GM12878 (cell line): ENCODE data around the gene HPS3. TPM values are rescaled to one million over a fixed set of nuclear protein-coding genes. Genes with fewer than 3 reads are reported as not detected.

Experiments used
- ATAC-seq: fragments of 200-7000 bp; cut with Tn5 transposase; 3 replicates; pipeline ENCODE4 v1.9.1; 2020; ENCODE audit warnings: mild to moderate bottlenecking, moderate library complexity
- BruUV-seq: library from RNA; stranded (reverse); fragments of 400-500 nt; replicated peaks from 2 replicates; lab custom pipeline; 2021; lab: Mats Ljungman, UMichigan
- CTCF ChIA-PET: fragments of 300-600 bp; sonication (Branson Sonifier 250); formaldehyde crosslinking; extraction: SDS; loops from one replicate; lab custom pipeline; 2021; ENCODE audit warnings: inconsistent platforms; lab: Yijun Ruan, JAX
- POLR2A ChIA-PET: fragments of 350-600 bp; formaldehyde crosslinking; extraction: SDS; loops from one replicate; lab custom pipeline; 2021; ENCODE audit warnings: inconsistent platforms; lab: Charles Lee
- RAD21 ChIA-PET: fragments of 300-600 bp; sonication (Branson Sonifier 250); formaldehyde crosslinking; loops from one replicate; lab custom pipeline; 2023; ENCODE audit warnings: antibody characterized with exemption; ENCODE audit not compliant: unreplicated experiment; lab: Charles Lee
- SMC1A ChIA-PET: fragments of 300-600 bp; sonication (Branson Sonifier 250); formaldehyde crosslinking; loops from one replicate; lab custom pipeline; 2023; ENCODE audit not compliant: unreplicated experiment, uncharacterized antibody; lab: Charles Lee
- DNase-seq: peaks from one replicate; pipeline ENCODE4 v3.0.0-alpha.2; 2011; ENCODE audit warnings: low read depth, low spot score
- FAIRE-seq: peaks from 3 replicates; lab custom pipeline; 2011; peaks lifted over from hg19 to GRCh38; lab: Jason Lieb, UNC
- H2AFZ ChIP-seq: 2 replicates; pipeline ENCODE4 v1.6.0; 2011; ENCODE audit warnings: low read depth, low read length, control low read depth; ENCODE audit not compliant: control insufficient read depth
- H3K27ac ChIP-seq: 2 replicates; pipeline ENCODE4 v1.5.1; 2011; ENCODE audit warnings: control low read depth; ENCODE audit not compliant: control insufficient read depth, insufficient read depth
- H3K27me3 ChIP-seq, 2 experiments: replicated peaks in 1 of 2; 2 replicates each; pipeline versions ENCODE4 v1.6.0 to v1.6.1; 2011; ENCODE audit warnings: low read length in 1 of 2; ENCODE audit not compliant: control insufficient read depth in 2 of 2, insufficient read depth in 2 of 2
- H3K36me3 ChIP-seq, 2 experiments: 2 replicates each; pipeline ENCODE4 v1.5.1; 2011; ENCODE audit warnings: low read length in 1 of 2; ENCODE audit not compliant: control insufficient read depth in 2 of 2, insufficient read depth in 2 of 2
- H3K4me1 ChIP-seq: 2 replicates; pipeline ENCODE4 v1.6.1; 2011; ENCODE audit warnings: mild to moderate bottlenecking, low read length, moderate library complexity, mixed read lengths; ENCODE audit not compliant: control insufficient read depth, insufficient read depth
- H3K4me2 ChIP-seq: 2 replicates; pipeline ENCODE4 v1.6.0; 2011; ENCODE audit warnings: control low read depth; ENCODE audit not compliant: control insufficient read depth, insufficient read depth
- H3K4me3 ChIP-seq: fragments of 200-600 bp; sonication (generic); 2 replicates; pipeline ENCODE4 v1.5.1; 2016
- H3K79me2 ChIP-seq: 2 replicates; pipeline ENCODE4 v1.6.0; 2011; ENCODE audit warnings: low read length; ENCODE audit not compliant: control insufficient read depth, insufficient read depth
- H3K9ac ChIP-seq: 2 replicates; pipeline ENCODE4 v1.8.0; 2011; ENCODE audit warnings: low read length, control low read depth, mixed read lengths; ENCODE audit not compliant: control insufficient read depth, insufficient read depth
- H3K9me3 ChIP-seq: replicated peaks from 3 replicates; pipeline ENCODE4 v1.5.1; 2011; ENCODE audit warnings: mild to moderate bottlenecking, low read length; ENCODE audit not compliant: control insufficient read depth, insufficient read depth
- H4K20me1 ChIP-seq: 2 replicates; pipeline ENCODE4 v1.6.0; 2011; ENCODE audit not compliant: control insufficient read depth, insufficient read depth
- BCL11A ChIP-seq: IDR thresholded peaks from 2 replicates; pipeline ENCODE4 v1.6.1; 2011; ENCODE audit warnings: low read depth, low read length
- BHLHE40 ChIP-seq, 2 experiments: fragments of 450-650 bp in 1 of 2; IDR thresholded peaks; 2 replicates each; pipeline ENCODE4 v1.6.1; 2011 to 2017; ENCODE audit warnings: low read depth in 2 of 2, borderline replicate concordance in 1 of 2, improper control_type of control experiment in 1 of 2, low read length in 1 of 2, mild to moderate bottlenecking in 1 of 2
- CREB1 ChIP-seq: IDR thresholded peaks from 2 replicates; pipeline ENCODE4 v1.6.1; 2012; ENCODE audit warnings: low read depth, mild to moderate bottlenecking, inconsistent platforms
- EP300 ChIP-seq, 2 experiments: fragments of 150-350 bp in 1 of 2; IDR thresholded peaks; 2 replicates each; pipeline ENCODE4 v1.6.1; 2011 to 2012; ENCODE audit warnings: low read depth in 2 of 2, low read length in 2 of 2, borderline replicate concordance in 1 of 2, improper control_type of control experiment in 1 of 2, inconsistent platforms in 1 of 2; ENCODE audit not compliant: control insufficient read depth in 1 of 2
- IKZF1 ChIP-seq: fragments of 450-650 bp; conservative IDR thresholded peaks from 2 replicates; pipeline ENCODE4 v1.6.1; 2017; ENCODE audit warnings: antibody characterized with exemption, mild to moderate bottlenecking
- IKZF2 ChIP-seq, 2 experiments: fragments of 450-650 bp; IDR thresholded peaks; 2 replicates each; pipeline ENCODE4 v1.6.1; 2017; ENCODE audit warnings: mild to moderate bottlenecking in 2 of 2, moderate library complexity in 2 of 2
- IRF4 ChIP-seq: IDR thresholded peaks from 2 replicates; pipeline ENCODE4 v1.6.1; 2011; ENCODE audit warnings: low read depth, low read length
- MEF2A ChIP-seq: IDR thresholded peaks from 2 replicates; pipeline ENCODE4 v1.6.1; 2011; ENCODE audit warnings: low read depth, mild to moderate bottlenecking, low read length, moderate library complexity; ENCODE audit not compliant: insufficient read depth
- MYC ChIP-seq: IDR thresholded peaks from 2 replicates; pipeline ENCODE4 v1.6.1; 2011; ENCODE audit warnings: mild to moderate bottlenecking, low read length, moderate library complexity, inconsistent platforms; ENCODE audit not compliant: insufficient read depth, insufficient replicate concordance, insufficient read length, severe bottlenecking
- NBN ChIP-seq: fragments of 450-650 bp; IDR thresholded peaks from 2 replicates; pipeline ENCODE4 v1.6.1; 2016
- NFYA ChIP-seq: IDR thresholded peaks from 2 replicates; pipeline ENCODE4 v1.6.1; 2011; ENCODE audit warnings: low read depth, mild to moderate bottlenecking, low read length, improper control_type of control experiment, borderline replicate concordance
- POLR2AphosphoS5 ChIP-seq: IDR thresholded peaks from 2 replicates; pipeline ENCODE4 v1.6.1; 2011; ENCODE audit warnings: mild to moderate bottlenecking, low read length, inconsistent platforms
- RB1 ChIP-seq: fragments of 450-650 bp; formaldehyde crosslinking; IDR thresholded peaks from 2 replicates; pipeline ENCODE4 v1.6.1; 2017; ENCODE audit warnings: mild to moderate bottlenecking, borderline replicate concordance
- RFX5 ChIP-seq: IDR thresholded peaks from 2 replicates; pipeline ENCODE4 v1.6.1; 2011; ENCODE audit warnings: low read depth, low read length, improper control_type of control experiment
- RUNX3 ChIP-seq: IDR thresholded peaks from 2 replicates; pipeline ENCODE4 v1.6.1; 2012; ENCODE audit warnings: low read length, inconsistent platforms
- SMAD1 ChIP-seq: fragments of 450-650 bp; IDR thresholded peaks from 2 replicates; pipeline ENCODE4 v1.6.1; 2018; ENCODE audit warnings: mild to moderate bottlenecking, low read depth; ENCODE audit not compliant: partially characterized antibody
- SP1 ChIP-seq: IDR thresholded peaks from one replicate; pipeline ENCODE4 v1.6.1; 2011; ENCODE audit warnings: low read depth, low read length
- SPI1 ChIP-seq: IDR thresholded peaks from 2 replicates; pipeline ENCODE4 v1.6.1; 2011; ENCODE audit warnings: low read depth, mild to moderate bottlenecking, low read length, moderate library complexity, borderline replicate concordance; ENCODE audit not compliant: insufficient read depth
- SREBF1 ChIP-seq: IDR thresholded peaks from 2 replicates; pipeline ENCODE4 v1.6.1; 2012; ENCODE audit warnings: mild to moderate bottlenecking, low read length
- STAT1 ChIP-seq: fragments of 450-650 bp; conservative IDR thresholded peaks from 2 replicates; pipeline ENCODE4 v1.6.1; 2014; ENCODE audit warnings: antibody characterized with exemption, mild to moderate bottlenecking
- YBX1 ChIP-seq: fragments of 450-650 bp; IDR thresholded peaks from 2 replicates; pipeline ENCODE4 v1.6.1; 2016; ENCODE audit warnings: antibody characterized with exemption
- YY1 ChIP-seq: IDR thresholded peaks from 2 replicates; pipeline ENCODE4 v1.6.1; 2011; ENCODE audit warnings: low read depth, mild to moderate bottlenecking, low read length
- WGBS: methylation state at CpG from one replicate; pipeline ENCODE4 v1.1.6; 2016; ENCODE audit warnings: low lambda C conversion rate; ENCODE audit not compliant: insufficient replicate concordance, insufficient coverage; ENCODE audit errors: missing lambda C conversion rate; 5-methylcytosine and 5-hydroxymethylcytosine counted together
- in situ Hi-C: fragments of 300-500 bp; cut with MboI; formaldehyde crosslinking; loops from 9 replicates; pipeline ENCODE4 v1.14.3; 2018; ENCODE audit warnings: mixed read lengths
- intact Hi-C: fragments of 100-400 bp; cut with micrococcal nuclease; formaldehyde crosslinking; loops from one replicate; pipeline ENCODE4 v1.14.2; 2022; ENCODE audit not compliant: unreplicated experiment
- polyA plus RNA-seq, 11 experiments: library from polyadenylated mRNA; depleted of rRNA in 4 of 11; unstranded in 6 of 11; stranded (reverse) in 5 of 11; fragments of >200 nt; fragmentation: Nextera tagmentation in 4 of 11; fragmentation: Illumina TruSeq in 1 of 11; extraction: Ambion mirVana in 4 of 11; extraction: Trizol in 1 of 11; gene quantifications; 1 replicate in 1 of 11; 2 replicates in 10 of 11; pipeline versions ENCODE4 v1.2.1 to v1.2.3, GENCODE V29; 2011 to 2016; ENCODE audit warnings: inconsistent platforms in 2 of 11, missing spikeins in 2 of 11, low read depth in 1 of 11
- total RNA-seq, 4 experiments: library from RNA; depleted of rRNA in 3 of 4; stranded (reverse); fragments of >200 nt in 3 of 4; fragmentation: Illumina TruSeq in 1 of 4; extraction: Trizol in 1 of 4; gene quantifications; 2 replicates each; pipeline versions ENCODE4 v1.2.1 to v1.2.3, GENCODE V29; 2013 to 2021
- TF ChIP-seq, protein P1 (sequence below): fragments of 450-650 bp; IDR thresholded peaks from 2 replicates; pipeline ENCODE4 v1.6.1; 2017; ENCODE audit warnings: mild to moderate bottlenecking, moderate library complexity

The HPS3 gene
- total and polyA plus RNA-seq, 10 of the 15 experiments (the other 5 are each of a cell fraction or from before 2014, with no cell fraction given): 2.7 to 26.5 (median 14.8) TPM

DNA sequence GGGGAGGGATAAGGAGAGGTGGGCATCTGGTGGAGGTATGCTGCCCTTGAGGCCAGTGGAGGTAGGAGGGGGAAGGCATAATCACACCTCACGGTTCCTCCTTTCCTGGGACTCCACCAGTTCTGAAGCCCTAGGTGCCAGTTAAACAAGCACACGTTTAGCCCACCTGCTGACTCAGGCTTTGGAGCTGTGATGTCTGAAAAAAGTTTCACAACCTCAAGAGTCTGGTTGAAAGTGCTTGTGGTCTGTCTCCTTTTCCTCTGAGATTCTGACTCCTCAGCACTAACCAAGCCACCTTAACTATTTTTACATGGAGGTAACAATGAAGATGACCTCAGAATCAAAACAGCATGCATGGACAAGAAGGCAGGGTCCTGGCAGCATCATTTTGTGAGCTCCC is 23.0 kb downstream of the HPS3 start:
- Histone ChIP-seq H3K27ac (peak overlapping the region; percentile 27; the same call in 1 of the 2 replicates), H3K9ac (no peak overlapping the region), H3K79me2 (no peaks in the 10 kb centered on the region), H3K4me2 (0 out of 2 replicates have a peak overlapping the region, but pooled peaks have one; percentile 22), H3K27me3 (no peaks in the 10 kb centered on the region), H2AFZ (no peak overlapping the region), H3K9me3 (no peaks in the 10 kb centered on the region), H3K36me3 (no peaks in the 10 kb centered on the region; a peak in 1 of 4 replicates), H4K20me1 (no peaks in the 10 kb centered on the region), H3K4me3 (no peak overlapping the region), H3K4me1 (peaks cover 15% of the 10 kb centered on the region)
- BruUV-seq: no TSS peak
- intact Hi-C loops: no loop called here
- WGBS: 27% methylated on average over 2 of the region's 2 CpGs
- ChIA-PET POLR2A (no interaction called here), SMC1A (interaction anchor here (0.9 to 1.3 kb wide), 3 partner anchors 20 to 22 kb away, joined by 4 to 5 read pairs (median 4); no protein-coding TSS in a partner anchor), CTCF (interaction anchor here (1.2 to 1.5 kb wide), 2 partner anchors 23 to 197 kb away, joined by 3 to 4 read pairs; no protein-coding TSS in a partner anchor), RAD21 (no interaction called here)
- in situ Hi-C loops: no loop called here
- TF ChIP-seq BCL11A: 0 out of 2 replicates have a peak, but pooled peaks have one; percentile 10
- peak; percentile 15; the same call in 1 of the 2 replicates for TF ChIP-seq SPI1
- peak; percentile 60; the same call in 1 of the 2 replicates for TF ChIP-seq CREB1
- peak; percentile 31 to 52; a peak in 2 of 4 replicates for TF ChIP-seq IKZF2 (IDR thresholded peaks at IDR 0.05)
- TF ChIP-seq NFYA: no peak
- no peak for TF ChIP-seq SREBF1
- TF ChIP-seq POLR2AphosphoS5: no peak
- TF ChIP-seq EP300 (IDR thresholded peaks at IDR 0.05; ENCODE audit: borderline replicate concordance in 1 of 2, control insufficient read depth in 1 of 2, low read depth in 2 of 2, low read length in 2 of 2): 0 out of 4 replicates have a peak, but pooled peaks of 1 of the 2 experiments have one; percentile 14
- TF ChIP-seq SMAD1: no peak
- no peak for TF ChIP-seq RB1
- no peak for TF ChIP-seq STAT1
- no peak for TF ChIP-seq MYC
- TF ChIP-seq, protein P1, sequence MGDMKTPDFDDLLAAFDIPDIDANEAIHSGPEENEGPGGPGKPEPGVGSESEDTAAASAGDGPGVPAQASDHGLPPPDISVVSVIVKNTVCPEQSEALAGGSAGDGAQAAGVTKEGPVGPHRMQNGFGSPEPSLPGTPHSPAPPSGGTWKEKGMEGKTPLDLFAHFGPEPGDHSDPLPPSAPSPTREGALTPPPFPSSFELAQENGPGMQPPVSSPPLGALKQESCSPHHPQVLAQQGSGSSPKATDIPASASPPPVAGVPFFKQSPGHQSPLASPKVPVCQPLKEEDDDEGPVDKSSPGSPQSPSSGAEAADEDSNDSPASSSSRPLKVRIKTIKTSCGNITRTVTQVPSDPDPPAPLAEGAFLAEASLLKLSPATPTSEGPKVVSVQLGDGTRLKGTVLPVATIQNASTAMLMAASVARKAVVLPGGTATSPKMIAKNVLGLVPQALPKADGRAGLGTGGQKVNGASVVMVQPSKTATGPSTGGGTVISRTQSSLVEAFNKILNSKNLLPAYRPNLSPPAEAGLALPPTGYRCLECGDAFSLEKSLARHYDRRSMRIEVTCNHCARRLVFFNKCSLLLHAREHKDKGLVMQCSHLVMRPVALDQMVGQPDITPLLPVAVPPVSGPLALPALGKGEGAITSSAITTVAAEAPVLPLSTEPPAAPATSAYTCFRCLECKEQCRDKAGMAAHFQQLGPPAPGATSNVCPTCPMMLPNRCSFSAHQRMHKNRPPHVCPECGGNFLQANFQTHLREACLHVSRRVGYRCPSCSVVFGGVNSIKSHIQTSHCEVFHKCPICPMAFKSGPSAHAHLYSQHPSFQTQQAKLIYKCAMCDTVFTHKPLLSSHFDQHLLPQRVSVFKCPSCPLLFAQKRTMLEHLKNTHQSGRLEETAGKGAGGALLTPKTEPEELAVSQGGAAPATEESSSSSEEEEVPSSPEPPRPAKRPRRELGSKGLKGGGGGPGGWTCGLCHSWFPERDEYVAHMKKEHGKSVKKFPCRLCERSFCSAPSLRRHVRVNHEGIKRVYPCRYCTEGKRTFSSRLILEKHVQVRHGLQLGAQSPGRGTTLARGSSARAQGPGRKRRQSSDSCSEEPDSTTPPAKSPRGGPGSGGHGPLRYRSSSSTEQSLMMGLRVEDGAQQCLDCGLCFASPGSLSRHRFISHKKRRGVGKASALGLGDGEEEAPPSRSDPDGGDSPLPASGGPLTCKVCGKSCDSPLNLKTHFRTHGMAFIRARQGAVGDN: no peak
- TF ChIP-seq NBN: no peak
- 0 out of 2 replicates have a peak, but pooled peaks have one; percentile 10 for TF ChIP-seq IRF4
- peak; percentile 40 to 60; a peak in 2 of 4 replicates for TF ChIP-seq BHLHE40 (IDR thresholded peaks at IDR 0.05; ENCODE audit: borderline replicate concordance in 1 of 2, low read depth in 2 of 2, low read length in 1 of 2)
- no peak for TF ChIP-seq YY1
- peak; percentile 43; the same call in 1 of the 2 replicates for TF ChIP-seq IKZF1
- no peak for TF ChIP-seq SP1
- TF ChIP-seq YBX1: no peak
- TF ChIP-seq RFX5: no peak
- TF ChIP-seq RUNX3: peak; percentile 77
- peak; percentile 25; the same call in 1 of the 2 replicates for TF ChIP-seq MEF2A
- DNase-seq: peak; percentile 51
- peak; percentile 85 for FAIRE-seq
- ATAC-seq: peak; percentile 94
